GM10248 (cell line): ENCODE measurements around the gene LTF.
A peak's percentile ranks its signal among the peaks of the same experiment; 100 is the strongest.
"Not testable (repeated sequence)": the region's sequence is repeated elsewhere in the genome, so short reads cannot be mapped to it uniquely, and the experiment has no call there.

Experiments used
- CTCF ChIA-PET: fragments of 300-600 bp; sonication (Branson Sonifier 250); formaldehyde crosslinking; extraction: SDS; loops from one replicate; lab custom pipeline; 2021; ENCODE audit warnings: antibody characterized with exemption; lab: Yijun Ruan, JAX
- POLR2A ChIA-PET: fragments of 350-650 bp; sonication (Branson Sonifier 250); formaldehyde crosslinking; extraction: SDS; loops from one replicate; lab custom pipeline; 2020; ENCODE audit warnings: antibody characterized with exemption; lab: Yijun Ruan, JAX
- DNase-seq: peaks from one replicate; pipeline ENCODE4 v3.0.0; 2012; ENCODE audit errors: extremely low spot score
- CTCF ChIP-seq: IDR thresholded peaks from 2 replicates; pipeline ENCODE4 v1.5.1; 2012; ENCODE audit warnings: mild to moderate bottlenecking, low read depth; ENCODE audit errors: extremely low read depth, missing control alignments, control extremely low read depth

LTF gene

GRCh38 chr3:46496746-46497555, 32.2 kb upstream of the LTF start:
- ChIA-PET POLR2A (no interaction called here), CTCF (interaction anchor here (0.9 to 6.9 kb wide), 17 partner anchors 8 to 133 kb away, joined by 3 to 79 read pairs (median 4); no protein-coding TSS in a partner anchor)
- DNase-seq = peak; percentile 46
- peak; percentile 44 for TF ChIP-seq CTCF

GRCh38 chr3:46495901-46496456, 31.3 kb upstream of the LTF start:
- CTCF ChIA-PET = interaction anchor here (0.9 to 4.1 kb wide), 13 partner anchors 8 to 134 kb away, joined by 3 to 34 read pairs (median 5); no protein-coding TSS in a partner anchor
- DNase-seq = no peak
- no peak for TF ChIP-seq CTCF
- POLR2A ChIA-PET = no interaction called here

- CTCF ChIA-PET, DNase-seq, POLR2A ChIA-PET: not testable (repeated sequence)
Observed at GRCh38 chr3:46494491-46494890, 29.8 kb upstream of the LTF start.

GRCh38 chr3:46492890-46493547, 28.3 kb upstream of the LTF start:
- TF ChIP-seq CTCF = no peak
- no peak for DNase-seq
- CTCF ChIA-PET = interaction anchor here (1.4 to 7.3 kb wide), 2 partner anchors 65 to 137 kb away, joined by 10 to 168 read pairs; no protein-coding TSS in a partner anchor

GRCh38 chr3:46491089-46492070, 26.7 kb upstream of the LTF start:
- CTCF ChIA-PET = interaction anchor here (1.4 to 7.3 kb wide), 4 partner anchors 9 to 139 kb away, joined by 10 to 168 read pairs (median 106); partner anchors contain the start of gene RTP3
- no peak for DNase-seq
- TF ChIP-seq CTCF = no peak
- POLR2A ChIA-PET = no interaction called here

More at GRCh38 chr3:46492890-46493547, 28.3 kb upstream of the LTF start:
- POLR2A ChIA-PET = no interaction called here

- no peak for TF ChIP-seq CTCF
- ChIA-PET CTCF (interaction anchor here (1.1 to 7.3 kb wide), 13 partner anchors 10 to 405 kb away, joined by 3 to 168 read pairs (median 23); partner anchors contain the start of gene RTP3), POLR2A (no interaction called here)
- DNase-seq = no peak
Observed at GRCh38 chr3:46490338-46491084, 25.8 kb upstream of the LTF start.
